Measurements from ENCODE around the gene SERTAD3.
"Not testable (repeated sequence)": the region's sequence is repeated elsewhere in the genome, so short reads cannot be mapped to it uniquely, and the experiment has no call there.

Gene SERTAD3

GRCh38 chr19:40465025-40465556 lies 21.0 kb upstream of the SERTAD3 start:
- no peak for TF ChIP-seq CTCF (IDR thresholded peaks at IDR 0.05)
- no peak for DNase-seq (ENCODE audit: low spot score)
- peak overlapping the region; percentile 81 for H3K4me3 ChIP-seq
- peak overlapping the region; percentile 92 to 93 for H3K27ac ChIP-seq

DNA sequence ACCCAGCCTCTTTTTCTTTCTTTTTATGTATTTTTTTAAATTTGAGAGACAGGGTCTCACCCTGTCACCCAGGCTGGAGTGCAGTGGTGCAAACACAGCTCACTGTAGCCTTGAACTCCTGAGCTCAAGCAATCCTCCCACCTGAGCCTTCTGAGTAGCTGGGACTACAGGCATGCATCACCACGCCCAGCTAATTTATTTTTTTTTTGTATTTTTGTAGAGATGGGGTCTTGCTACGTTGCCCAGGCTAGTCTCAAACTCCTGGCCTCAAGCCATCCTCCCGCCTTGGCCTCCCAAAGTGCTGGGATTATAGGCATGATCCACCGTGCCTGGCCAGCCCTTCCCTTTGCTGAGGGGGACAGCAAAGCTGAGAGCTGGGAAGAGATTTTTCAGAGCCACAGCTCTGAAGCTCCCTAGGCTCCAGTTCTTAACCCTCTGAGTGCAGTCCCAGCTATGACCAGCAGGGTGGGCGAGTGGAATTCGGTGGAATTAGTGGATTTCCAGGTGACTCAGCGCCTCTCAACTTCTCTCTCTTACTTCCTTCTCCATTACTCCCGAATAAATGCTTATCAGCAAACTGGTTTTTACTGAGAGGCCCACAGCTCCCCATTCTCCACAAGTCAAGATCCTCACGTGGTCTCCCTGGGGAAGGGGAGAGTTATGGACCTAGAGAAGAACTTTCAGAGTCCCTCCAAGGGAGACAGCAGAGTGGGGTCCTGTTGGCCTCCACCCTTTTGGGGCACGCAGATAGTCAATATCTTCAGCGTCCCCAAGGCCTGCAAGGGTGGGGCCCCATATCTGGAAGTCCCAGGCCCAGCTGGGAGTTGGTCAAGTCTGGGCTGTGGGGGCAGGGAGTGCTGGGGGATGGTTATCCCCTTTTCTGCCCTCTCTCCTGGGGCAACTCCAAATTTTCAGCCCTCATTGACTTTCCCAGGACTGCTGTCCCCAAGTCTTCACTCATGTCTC lies 20.2 kb upstream of the SERTAD3 start:
- peak overlapping the region; percentile 92 to 93 for H3K27ac ChIP-seq
- peak overlapping the region; percentile 81 for H3K4me3 ChIP-seq
- TF ChIP-seq CTCF (IDR thresholded peaks at IDR 0.05): peak; percentile 82
- DNase-seq (ENCODE audit: low spot score): peak; percentile 88

GRCh38 chr19:40463587-40464037 lies 19.5 kb upstream of the SERTAD3 start:
- not testable (repeated sequence) for DNase-seq (ENCODE audit: low spot score)
- Histone ChIP-seq H3K27ac (peak overlapping the region; percentile 82 to 92), H3K4me3 (peak overlapping the region; percentile 81)

- no peak overlapping the region for H3K4me3 ChIP-seq
- no peak for TF ChIP-seq CTCF (IDR thresholded peaks at IDR 0.05)
- H3K27ac ChIP-seq: peak overlapping the region in 1 of 2 donors; percentile 46
- DNase-seq (ENCODE audit: low spot score): no peak
These were observed 17.6 kb upstream of the SERTAD3 start for GRCh38 chr19:40461669-40462221.

DNA sequence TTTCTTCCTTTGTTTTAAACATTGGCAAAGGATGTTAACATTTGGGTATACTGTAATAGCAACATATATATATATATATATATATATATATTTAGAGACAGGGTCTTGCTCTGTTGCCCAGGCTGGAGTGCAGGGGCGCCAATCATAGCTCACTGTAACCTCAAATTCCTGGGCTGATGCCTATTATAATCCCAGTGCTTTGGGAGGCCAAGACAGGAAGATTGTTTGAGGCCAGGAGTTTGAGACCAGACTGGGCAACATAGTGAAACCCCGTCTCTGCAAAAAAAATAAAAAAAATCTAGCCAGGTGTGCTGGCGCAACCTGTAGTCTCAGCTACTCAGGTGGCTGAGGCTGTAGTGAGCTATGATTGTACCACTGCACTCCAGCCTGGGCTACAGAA lies 16.1 kb upstream of the SERTAD3 start:
- TF ChIP-seq CTCF (IDR thresholded peaks at IDR 0.05): no peak
- H3K27ac ChIP-seq: no peak overlapping the region
- DNase-seq (ENCODE audit: low spot score): no peak
- no peak overlapping the region for H3K4me3 ChIP-seq

- Histone ChIP-seq H3K4me3 (no peak overlapping the region), H3K27ac (no peak overlapping the region)
- DNase-seq (ENCODE audit: low spot score): no peak
- no peak for TF ChIP-seq CTCF (IDR thresholded peaks at IDR 0.05)
These were observed 14.5 kb upstream of the SERTAD3 start for GRCh38 chr19:40458597-40458974.

DNA sequence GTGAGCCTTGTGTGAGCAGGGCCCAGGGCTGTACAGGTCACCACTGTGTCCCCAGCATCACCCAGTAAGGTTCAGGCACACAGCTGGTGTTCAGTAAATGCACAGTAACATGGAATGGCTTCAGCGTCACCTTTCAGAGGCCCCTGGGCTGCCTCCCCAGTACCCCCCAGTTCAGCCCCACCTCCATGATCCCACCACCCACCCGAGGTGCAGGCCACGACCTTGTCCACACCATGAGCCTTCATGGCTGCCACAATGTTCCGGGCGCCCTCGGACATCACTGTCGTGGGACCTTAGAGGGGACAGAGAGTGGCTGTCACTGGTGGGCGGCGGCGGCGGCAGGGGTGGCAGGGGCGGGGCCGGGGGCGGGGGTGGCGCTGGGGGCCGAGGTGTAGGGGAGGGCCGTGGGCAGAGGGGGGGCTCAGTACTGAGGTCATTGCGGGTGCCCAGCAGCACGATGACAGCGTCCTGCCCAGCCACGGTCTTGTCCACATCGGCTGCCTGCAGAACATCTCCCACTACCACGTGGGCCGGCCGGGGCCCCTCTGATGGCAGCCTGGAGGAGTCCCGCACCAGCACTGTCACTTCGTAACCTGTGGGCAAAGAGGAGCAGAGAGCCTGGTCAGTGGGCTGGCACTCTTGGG lies 13.9 kb upstream of the SERTAD3 start:
- no peak for DNase-seq (ENCODE audit: low spot score)
- H3K4me3 ChIP-seq: no peak overlapping the region
- no peak for TF ChIP-seq CTCF (IDR thresholded peaks at IDR 0.05)
- no peak overlapping the region for H3K27ac ChIP-seq
